ENCODE results near the gene ZNF385B.

ZNF385B gene

GRCh38 chr2:179524809-179525339 lies 336.5 kb downstream of the ZNF385B start:
- no peaks in the 10 kb centered on the region for H3K36me3 ChIP-seq (ENCODE audit: low read depth)
- no peaks in the 10 kb centered on the region for H3K4me1 ChIP-seq (ENCODE audit: insufficient read depth, poor library complexity, severe bottlenecking)
- no peaks in the 10 kb centered on the region for H3K9me3 ChIP-seq (ENCODE audit: severe bottlenecking)
- no peak for ATAC-seq (ENCODE audit: low read depth)
- no peaks in the 10 kb centered on the region for H3K27me3 ChIP-seq (ENCODE audit: insufficient read depth, poor library complexity, severe bottlenecking)
- TF ChIP-seq, protein P1, sequence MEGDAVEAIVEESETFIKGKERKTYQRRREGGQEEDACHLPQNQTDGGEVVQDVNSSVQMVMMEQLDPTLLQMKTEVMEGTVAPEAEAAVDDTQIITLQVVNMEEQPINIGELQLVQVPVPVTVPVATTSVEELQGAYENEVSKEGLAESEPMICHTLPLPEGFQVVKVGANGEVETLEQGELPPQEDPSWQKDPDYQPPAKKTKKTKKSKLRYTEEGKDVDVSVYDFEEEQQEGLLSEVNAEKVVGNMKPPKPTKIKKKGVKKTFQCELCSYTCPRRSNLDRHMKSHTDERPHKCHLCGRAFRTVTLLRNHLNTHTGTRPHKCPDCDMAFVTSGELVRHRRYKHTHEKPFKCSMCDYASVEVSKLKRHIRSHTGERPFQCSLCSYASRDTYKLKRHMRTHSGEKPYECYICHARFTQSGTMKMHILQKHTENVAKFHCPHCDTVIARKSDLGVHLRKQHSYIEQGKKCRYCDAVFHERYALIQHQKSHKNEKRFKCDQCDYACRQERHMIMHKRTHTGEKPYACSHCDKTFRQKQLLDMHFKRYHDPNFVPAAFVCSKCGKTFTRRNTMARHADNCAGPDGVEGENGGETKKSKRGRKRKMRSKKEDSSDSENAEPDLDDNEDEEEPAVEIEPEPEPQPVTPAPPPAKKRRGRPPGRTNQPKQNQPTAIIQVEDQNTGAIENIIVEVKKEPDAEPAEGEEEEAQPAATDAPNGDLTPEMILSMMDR (IDR thresholded peaks at IDR 0.05; ENCODE audit: poor library complexity, severe bottlenecking), result no peak
- H3K27ac ChIP-seq (ENCODE audit: poor library complexity, severe bottlenecking), result no peak overlapping the region
- no peak overlapping the region for H3K4me3 ChIP-seq (ENCODE audit: severe bottlenecking)
- DNase-seq (ENCODE audit: low spot score), result no peak

DNA sequence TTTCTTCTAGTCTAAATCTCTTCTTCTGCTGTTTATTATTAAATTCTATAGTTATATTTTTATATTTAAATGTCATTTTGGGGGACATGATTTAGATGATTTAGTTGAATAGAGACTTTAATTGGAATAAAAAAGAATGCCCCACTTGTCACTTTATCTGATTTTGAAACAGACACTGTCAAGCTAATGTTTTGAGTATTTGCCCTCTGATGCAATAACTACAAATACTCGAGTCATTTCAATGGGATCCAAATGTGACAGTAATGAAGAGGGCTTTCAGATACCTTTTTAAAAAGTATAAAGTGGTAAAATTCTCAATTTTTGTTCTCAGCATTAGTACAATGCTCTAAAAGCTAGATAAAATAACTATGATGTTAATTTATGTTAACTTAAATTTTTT lies 339.5 kb downstream of the ZNF385B start:
- ATAC-seq (ENCODE audit: low read depth) (no peak), DNase-seq (ENCODE audit: low spot score) (no peak)
- H3K4me3 ChIP-seq (ENCODE audit: severe bottlenecking), result no peak overlapping the region
- H3K4me1 ChIP-seq (ENCODE audit: insufficient read depth, poor library complexity, severe bottlenecking), result no peaks in the 10 kb centered on the region
- H3K36me3 ChIP-seq (ENCODE audit: low read depth), result no peaks in the 10 kb centered on the region
- H3K27ac ChIP-seq (ENCODE audit: poor library complexity, severe bottlenecking), result no peak overlapping the region
- no peaks in the 10 kb centered on the region for H3K27me3 ChIP-seq (ENCODE audit: insufficient read depth, poor library complexity, severe bottlenecking)
- TF ChIP-seq, protein P1 (IDR thresholded peaks at IDR 0.05; ENCODE audit: poor library complexity, severe bottlenecking), result no peak
- no peaks in the 10 kb centered on the region for H3K9me3 ChIP-seq (ENCODE audit: severe bottlenecking)

- no peak overlapping the region for H3K27ac ChIP-seq (ENCODE audit: poor library complexity, severe bottlenecking)
Observed at GRCh38 chr2:179518830-179519229, 342.6 kb downstream of the ZNF385B start.

GRCh38 chr2:179513181-179513580 lies 348.2 kb downstream of the ZNF385B start:
- Histone ChIP-seq H3K4me3 (ENCODE audit: severe bottlenecking) (no peak overlapping the region), H3K4me1 (ENCODE audit: insufficient read depth, poor library complexity, severe bottlenecking) (no peaks in the 10 kb centered on the region), H3K36me3 (ENCODE audit: low read depth) (no peaks in the 10 kb centered on the region), H3K9me3 (ENCODE audit: severe bottlenecking) (no peaks in the 10 kb centered on the region), H3K27ac (ENCODE audit: poor library complexity, severe bottlenecking) (no peak overlapping the region), H3K27me3 (ENCODE audit: insufficient read depth, poor library complexity, severe bottlenecking) (no peaks in the 10 kb centered on the region)
- DNase-seq (ENCODE audit: low spot score), result no peak
- TF ChIP-seq, protein P1 (IDR thresholded peaks at IDR 0.05; ENCODE audit: poor library complexity, severe bottlenecking), result no peak
- no peak for ATAC-seq (ENCODE audit: low read depth)

More at GRCh38 chr2:179518830-179519229, 342.6 kb downstream of the ZNF385B start:
- Histone ChIP-seq H3K36me3 (ENCODE audit: low read depth) (no peaks in the 10 kb centered on the region), H3K9me3 (ENCODE audit: severe bottlenecking) (no peaks in the 10 kb centered on the region), H3K27me3 (ENCODE audit: insufficient read depth, poor library complexity, severe bottlenecking) (no peaks in the 10 kb centered on the region), H3K4me3 (ENCODE audit: severe bottlenecking) (no peak overlapping the region), H3K4me1 (ENCODE audit: insufficient read depth, poor library complexity, severe bottlenecking) (no peaks in the 10 kb centered on the region)
- ATAC-seq (ENCODE audit: low read depth) (no peak), DNase-seq (ENCODE audit: low spot score) (no peak)
- TF ChIP-seq, protein P1 (IDR thresholded peaks at IDR 0.05; ENCODE audit: poor library complexity, severe bottlenecking), result no peak

DNA sequence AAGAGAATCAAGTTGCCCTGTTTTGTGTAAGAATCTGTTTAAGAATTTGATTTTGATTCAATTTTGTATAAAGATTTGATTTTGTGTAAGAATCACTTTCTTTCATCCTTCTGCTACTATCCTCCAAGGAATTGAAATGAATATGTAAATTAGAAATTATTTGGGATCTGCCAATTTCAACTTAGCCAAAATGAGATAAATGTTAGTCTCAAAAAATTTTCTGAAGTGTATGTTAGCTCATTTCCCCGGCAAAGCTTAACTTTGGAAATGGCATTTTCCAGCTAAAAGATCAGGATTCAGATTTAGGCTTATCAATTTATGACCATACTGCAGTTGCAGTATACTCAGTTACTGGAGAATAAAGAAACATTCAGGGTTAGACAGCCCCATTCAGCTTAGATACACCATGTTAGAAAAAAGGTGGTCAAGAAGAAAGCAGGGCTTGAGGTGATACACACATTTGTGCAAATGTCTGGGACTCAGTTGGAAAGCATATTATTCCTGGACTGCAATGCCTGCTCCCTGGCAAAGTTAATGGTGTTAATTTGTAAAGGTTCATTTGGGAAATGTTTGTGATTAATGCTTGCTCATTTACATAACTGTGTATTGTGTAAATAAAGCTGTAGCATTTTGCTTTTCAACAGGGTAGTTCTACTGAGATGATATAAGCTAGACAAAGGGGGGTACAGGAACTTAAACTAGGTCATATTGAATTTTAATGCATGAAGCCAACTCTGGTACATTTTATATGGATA lies 349.0 kb downstream of the ZNF385B start:
- Histone ChIP-seq H3K36me3 (ENCODE audit: low read depth) (no peaks in the 10 kb centered on the region), H3K27me3 (ENCODE audit: insufficient read depth, poor library complexity, severe bottlenecking) (no peaks in the 10 kb centered on the region), H3K27ac (ENCODE audit: poor library complexity, severe bottlenecking) (no peak overlapping the region), H3K4me1 (ENCODE audit: insufficient read depth, poor library complexity, severe bottlenecking) (no peaks in the 10 kb centered on the region), H3K4me3 (ENCODE audit: severe bottlenecking) (no peak overlapping the region), H3K9me3 (ENCODE audit: severe bottlenecking) (no peaks in the 10 kb centered on the region)
- TF ChIP-seq, protein P1 (IDR thresholded peaks at IDR 0.05; ENCODE audit: poor library complexity, severe bottlenecking), result no peak
- DNase-seq (ENCODE audit: low spot score), result no peak
- ATAC-seq (ENCODE audit: low read depth), result no peak
